ENCODE results near the gene PEAR1.
"Not testable (repeated sequence)": the region's sequence is repeated elsewhere in the genome, so short reads cannot be mapped to it uniquely, and the experiment has no call there.

PEAR1 gene

DNA sequence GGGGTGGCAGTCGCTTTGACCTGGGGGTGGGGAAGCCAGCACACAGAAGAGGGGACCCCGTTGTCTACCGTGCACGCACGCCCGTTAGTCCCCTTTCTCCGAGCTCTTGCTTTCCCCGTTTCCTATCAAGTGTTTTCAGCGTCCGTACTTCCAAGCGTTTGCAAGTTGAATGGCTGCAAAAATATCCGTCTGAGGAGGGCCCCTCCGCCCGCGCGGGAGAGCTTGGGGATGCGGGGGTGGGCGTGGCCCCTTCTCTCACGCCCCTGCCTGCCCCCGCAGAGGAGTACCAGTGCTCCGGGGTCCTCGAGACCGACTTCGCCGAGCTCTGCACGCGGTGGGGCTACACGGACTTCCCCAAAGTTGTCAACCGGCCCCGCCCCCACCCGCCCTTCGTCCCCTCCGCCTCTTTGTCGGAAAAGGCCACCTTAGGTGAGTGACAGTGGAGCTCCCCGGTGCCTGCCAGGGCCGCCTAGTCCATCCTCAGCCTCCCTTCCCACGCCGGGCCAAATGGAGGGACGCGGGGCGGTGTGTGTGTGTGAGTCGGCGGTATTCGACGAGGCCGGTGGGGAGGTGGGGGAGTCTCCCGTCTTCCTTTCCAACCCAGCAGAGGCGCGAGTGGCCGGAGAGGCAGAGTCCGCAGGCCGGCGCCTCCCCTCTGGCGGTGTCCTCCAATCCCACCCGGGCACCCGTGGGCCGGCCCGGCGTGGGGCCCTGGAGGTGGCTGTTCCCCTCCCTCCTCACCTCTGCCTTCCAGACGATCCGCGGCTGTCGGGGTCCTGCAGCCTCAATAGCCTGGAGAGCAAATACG lies 30.4 kb downstream of the PEAR1 start:
- no peak for DNase-seq (ENCODE audit: low read depth)

DNA sequence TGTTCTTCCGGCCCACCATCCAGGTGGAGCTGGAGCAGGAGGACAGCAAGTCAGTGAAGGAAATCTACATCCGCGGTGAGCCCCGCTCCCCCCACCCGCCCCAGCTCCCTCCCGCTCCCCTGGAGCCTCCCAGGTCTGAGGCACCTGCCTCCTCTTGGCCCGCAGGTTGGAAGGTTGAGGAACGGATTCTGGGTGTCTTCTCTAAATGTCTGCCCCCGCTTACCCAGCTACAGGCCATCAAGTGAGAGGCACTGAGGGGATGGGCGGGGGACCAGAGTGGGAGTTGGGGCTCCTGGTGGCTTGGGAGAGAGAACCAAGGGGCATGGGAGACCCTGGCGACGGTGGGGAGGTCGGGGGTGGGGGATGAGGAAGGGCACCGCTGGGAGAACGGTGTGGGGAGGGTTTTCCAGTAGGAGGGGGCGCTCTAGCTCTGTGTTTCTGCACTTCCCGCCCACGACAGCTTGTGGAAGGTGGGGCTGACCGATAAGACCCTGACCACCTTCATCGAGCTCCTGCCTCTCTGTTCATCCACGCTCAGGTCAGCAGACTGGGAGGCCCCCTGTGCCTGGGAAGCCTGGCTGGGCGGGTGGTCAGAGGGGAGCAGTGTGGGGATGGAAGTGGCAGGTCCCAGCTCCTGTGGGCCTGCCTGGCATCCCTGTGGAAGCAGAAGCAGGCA lies 31.1 kb downstream of the PEAR1 start:
- no peak for DNase-seq (ENCODE audit: low read depth)

DNA sequence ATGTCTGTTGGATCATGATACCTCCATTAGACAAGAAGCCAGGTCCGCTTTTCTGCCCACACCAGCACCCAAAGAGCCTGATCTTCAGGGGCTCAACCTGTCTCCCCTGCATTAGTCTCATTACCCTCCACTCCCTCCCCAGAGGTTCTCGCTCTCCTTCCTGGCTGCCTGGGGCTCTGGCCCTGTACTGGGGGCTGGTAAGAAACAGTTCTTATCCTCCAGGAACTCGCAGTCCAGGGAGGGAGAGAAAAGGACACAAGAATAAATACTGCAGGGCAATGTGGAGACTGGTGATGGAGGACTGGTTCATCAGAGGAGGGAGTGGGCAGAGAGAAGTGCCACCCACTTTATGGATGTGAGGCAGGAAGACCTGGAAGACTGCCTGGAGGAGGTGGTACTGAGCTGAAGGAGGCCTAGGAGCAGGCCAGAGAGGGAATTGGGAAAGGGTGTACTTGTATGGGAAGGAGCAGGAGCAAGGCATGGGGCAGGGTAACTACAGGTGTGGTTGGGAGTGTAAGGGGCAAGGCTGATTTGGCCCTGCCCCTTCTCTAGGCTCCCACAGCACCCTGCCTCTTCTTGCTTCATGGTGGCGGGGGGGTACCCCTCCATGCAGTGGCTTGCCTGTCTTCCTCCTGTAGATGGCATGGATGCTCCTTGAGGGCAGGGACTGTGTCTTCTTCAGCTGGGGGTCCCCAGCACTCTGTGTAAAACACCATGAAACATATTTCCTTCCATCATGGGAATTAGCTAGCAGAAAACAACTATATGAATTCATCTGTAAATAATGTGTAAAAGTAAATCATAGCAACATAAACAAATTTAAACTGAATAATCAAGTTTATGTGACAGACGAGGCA lies 31.9 kb downstream of the PEAR1 start:
- DNase-seq (ENCODE audit: low read depth) = no peak

DNA sequence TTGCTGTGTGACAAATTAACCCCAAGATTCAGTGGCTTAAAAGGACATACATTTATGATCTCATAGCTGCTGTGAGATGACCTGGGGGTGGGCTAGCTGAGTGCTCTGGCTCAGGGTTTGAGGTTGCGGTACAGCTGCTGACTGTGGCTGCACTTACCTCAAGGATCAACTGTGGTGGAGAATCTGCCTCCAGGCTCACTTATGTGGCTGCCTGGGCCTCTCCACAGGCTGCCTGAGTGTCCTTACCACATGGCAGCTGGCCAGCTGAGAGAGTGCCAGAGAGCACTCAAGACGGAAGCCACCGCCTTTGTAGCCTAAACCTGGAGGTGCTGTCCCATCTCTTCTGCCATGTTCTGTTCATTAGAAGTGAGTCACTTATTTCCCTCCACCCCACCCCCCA lies 32.7 kb downstream of the PEAR1 start:
- DNase-seq (ENCODE audit: low read depth) = no peak

DNA sequence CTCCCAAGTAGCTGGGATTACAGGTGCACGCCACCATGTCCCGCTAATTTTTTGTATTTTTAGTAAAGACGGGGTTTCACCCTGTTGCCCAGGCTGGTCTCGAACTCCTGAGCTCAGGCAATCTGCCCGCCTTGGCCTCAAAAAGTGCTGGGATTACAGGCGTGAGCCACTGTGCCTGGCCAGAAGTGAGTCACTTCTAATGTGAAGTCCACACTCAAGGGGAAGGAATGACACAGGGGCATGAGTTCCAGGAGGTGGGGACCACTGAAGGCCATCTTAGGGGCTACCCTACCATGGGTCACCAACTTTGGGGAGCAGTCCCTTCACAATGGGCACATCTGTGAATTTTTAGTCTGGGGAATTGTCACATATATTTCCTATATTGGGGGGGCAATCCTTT lies 33.2 kb downstream of the PEAR1 start:
- DNase-seq (ENCODE audit: low read depth) = not testable (repeated sequence)

DNA sequence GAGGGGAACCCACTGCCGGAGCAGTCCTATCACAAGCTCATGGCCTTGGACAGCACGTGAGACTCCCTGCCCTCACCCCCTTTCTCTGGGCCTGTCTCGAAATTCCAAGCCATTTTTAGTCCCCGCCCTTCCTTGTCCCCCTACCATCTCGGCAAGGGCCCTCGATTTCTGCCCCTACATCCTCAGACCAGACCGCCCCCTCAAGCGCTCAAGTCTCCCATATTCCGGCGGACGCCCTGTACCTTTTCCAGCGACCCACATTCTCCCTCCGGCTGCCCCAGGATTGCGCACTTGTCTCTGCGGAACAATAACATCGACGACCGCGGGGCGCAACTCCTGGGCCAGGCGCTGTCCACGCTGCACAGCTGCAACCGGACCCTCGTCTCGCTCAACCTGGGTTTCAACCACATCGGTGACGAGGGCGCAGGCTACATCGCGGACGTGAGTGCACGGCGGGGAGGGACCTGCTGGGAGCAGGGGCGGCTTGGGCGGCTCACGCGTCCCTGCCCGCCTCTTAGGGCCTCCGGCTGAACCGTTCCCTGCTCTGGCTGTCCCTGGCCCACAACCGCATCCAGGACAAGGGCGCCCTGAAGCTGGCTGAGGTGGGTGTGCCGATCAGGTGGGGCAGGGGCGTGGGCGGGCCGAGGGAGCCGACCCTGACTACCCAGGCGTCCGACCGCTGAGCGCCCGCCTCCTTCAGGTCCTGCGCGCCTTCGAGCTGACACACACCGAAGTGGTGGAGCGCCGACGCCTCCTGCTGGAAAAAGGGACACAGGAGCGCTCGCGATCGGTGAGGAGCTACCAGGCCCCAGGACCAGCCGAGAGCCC lies 33.9 kb downstream of the PEAR1 start:
- peak; percentile 53 for DNase-seq (ENCODE audit: low read depth)

DNA sequence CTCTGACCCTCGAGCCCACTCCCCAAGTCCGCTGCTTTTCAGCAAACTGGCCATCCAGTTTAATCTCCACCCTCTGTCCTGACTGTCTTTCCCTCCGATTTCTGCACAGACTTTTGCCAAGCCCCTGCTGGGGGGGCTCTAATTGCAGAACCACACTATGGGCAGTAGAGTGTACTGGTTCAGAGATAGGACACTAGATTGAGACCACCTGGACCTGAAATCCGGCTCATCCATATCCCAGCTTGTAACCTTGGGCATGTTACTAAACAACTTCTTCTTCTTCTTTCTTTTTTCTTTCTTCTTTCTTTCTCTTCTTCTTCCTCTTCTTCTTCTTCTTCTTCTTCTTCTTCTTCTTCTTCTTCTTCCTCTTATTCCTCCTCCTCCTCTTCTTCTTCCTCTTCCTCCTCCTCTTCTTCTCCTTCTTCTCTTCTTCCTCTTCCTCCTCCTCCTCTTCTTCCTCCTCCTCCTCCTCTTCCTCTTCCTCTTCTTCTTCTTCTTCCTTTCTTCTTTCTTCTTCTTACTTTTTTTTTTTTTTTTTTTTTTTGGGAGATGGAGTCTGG lies 34.6 kb downstream of the PEAR1 start:
- DNase-seq (ENCODE audit: low read depth) = no peak

DNA sequence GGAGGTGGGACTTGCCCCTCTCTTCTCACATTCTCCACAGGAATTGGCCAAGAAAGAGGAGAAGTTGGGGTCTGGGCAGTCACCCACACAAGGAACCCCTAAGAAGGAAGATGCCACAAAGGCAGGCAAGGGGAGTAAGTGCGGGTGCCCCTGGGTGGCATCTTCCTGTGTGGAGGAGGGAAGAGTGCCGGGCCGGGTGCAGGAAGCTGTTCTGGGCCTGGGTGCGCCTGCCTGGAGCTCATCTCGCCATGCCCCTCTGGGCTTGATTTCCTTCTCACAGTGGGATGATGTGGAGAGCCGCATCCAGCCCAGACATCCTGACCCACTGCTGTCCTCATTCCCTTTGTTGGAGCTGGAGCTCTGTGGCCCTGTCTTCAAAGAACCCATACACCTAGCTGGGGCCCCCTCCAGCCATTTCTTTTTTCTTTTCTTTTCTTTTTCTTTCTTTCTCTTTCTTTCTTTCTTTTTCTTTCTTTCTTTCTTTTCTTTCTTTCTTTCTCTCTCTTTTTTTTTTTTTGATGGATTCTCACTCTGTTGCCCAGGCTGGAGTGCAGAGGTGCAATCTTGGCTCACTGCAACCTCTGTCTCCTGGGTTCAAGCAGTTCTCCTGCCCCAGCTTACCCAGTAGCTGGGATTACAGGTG lies 36.2 kb downstream of the PEAR1 start:
- DNase-seq (ENCODE audit: low read depth) = no peak

DNA sequence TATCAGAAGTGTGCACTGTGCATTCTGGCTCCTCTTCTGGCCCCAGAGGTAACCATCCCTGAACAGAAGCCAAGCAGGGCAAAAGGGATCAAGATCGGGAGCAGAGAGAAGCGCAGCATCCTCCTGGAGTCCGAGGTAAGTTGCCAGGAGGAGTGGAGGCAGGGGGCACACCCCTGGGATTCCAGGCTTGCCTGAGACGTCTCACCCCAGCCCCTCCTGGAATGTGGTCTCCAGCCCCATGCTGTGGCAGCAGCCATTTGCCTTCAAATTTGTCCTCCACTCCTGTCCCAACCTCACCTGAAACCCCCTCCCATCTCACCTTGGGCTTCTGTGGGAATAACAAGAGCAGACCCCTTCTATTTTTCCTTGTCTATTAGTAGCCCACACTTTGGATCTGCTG lies 37.0 kb downstream of the PEAR1 start:
- no peak for DNase-seq (ENCODE audit: low read depth)

DNA sequence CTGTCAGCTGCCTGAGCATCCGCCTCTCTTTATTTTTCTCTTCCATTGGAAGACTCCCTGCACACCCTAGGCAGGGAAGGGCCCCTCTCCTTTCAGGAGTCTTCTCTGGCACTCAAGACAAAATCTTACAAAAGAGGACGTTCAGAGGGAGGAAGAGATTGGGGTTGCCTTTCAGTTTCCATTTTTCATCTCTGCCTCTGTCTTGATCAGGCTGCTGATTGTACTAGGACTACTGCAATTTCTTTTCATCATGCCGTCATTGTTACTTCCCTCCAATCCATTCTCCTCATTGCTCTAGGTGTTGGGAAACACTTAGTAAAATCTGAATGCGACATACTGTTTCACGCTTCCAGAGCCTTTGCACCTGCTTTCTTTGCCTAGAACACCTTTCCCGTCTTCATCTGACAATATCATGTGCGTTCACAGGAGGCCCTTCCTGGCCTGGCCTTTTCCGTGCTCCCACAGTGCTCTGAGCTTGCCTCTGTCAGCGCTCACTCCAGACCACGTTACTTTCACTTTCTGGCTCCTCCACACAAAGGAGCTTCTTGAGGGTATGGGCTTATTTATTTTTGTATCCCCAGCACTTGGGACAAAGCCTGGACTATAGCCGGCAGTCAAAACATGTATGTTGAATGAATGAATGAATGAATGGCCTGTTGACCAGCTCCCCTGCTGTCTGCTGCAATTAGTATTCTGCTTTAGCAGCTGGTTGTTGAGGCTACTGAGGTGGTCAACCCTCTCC lies 37.9 kb downstream of the PEAR1 start:
- DNase-seq (ENCODE audit: low read depth) = no peak

DNA sequence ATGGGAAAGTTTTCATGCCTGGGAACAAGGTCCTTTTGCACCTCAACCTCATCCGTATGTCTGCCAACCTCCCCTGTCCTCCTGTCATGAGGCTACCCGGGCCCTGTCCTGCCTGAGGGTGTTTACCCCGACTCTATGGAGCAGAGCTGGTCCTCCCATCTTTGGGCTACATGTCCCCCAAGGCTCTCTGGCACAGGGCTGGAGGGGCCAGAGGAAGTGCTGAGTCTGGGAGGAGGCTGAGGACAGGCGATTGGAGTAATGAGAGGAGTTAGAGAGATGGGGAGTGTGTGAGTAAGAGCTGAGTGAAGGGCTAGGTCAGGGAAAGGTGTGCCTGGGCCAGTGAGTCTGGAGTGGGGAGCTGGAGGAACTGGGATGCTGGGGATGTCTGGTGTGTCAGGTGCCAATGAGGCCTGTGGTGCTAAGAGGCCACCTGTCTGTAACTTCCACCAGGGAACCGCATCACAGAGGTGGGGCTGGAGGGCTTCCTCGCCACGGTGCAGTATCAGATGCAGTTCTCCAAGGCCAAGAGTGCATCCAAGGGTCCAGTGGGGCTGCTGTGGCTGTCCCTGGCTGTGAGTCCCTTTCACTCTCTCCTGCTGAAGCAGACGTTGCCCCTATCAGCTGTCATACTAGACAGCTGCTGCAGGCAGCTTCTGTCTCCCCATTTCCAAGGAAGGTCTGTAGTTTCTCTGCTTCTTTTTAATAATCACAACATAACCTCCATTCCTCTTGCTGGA lies 38.6 kb downstream of the PEAR1 start:
- no peak for DNase-seq (ENCODE audit: low read depth)

DNA sequence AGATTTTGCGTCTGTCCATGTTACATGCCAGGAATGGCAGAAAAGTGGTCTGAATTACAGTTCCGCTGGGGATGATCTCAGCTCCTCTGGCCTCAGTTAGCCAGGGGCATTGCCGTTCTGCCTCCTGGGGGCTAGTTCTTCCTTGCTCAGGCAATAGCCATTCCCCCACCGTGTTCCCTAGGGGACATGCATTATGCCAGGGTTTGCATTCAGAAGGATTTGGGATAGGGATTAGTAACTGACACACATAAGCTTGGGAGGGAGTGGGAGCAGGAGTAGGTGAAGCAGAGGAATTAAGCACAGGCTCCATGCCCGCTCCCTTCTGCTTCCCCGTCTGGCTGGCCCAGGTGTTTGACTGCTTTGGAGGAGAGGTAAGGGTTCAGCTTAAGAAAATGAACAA lies 39.6 kb downstream of the PEAR1 start:
- no peak for DNase-seq (ENCODE audit: low read depth)

DNA sequence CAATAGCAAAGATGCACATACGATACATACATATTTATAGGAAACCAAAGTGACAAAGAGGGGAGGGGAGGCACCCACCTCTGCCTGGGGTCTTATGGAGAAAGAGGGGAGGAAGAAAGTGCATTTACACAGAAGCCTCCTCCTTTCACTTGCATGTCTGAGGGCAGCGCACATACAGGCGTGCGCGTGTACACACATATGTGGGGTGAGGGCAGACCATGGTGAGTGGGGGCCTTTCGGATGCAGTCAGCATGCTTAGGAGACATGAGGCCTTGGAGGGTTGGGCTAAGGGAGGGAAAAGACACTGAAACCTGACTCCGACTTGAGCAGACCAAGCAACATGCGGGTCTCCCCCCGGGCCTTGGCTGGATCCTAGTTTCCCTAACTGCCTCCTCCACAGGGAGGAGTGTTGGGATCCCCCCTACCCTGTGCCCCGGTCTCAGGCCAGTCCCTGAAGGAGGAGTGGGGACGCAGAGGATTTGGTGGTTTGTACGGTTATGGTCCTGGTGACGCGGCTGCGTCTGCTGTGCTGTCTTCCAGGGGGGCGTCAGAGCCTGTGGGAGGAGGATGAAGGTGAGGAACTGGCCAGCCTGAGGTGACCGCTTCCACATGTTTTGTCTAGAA lies 42.1 kb downstream of the PEAR1 start:
- no peak for DNase-seq (ENCODE audit: low read depth)

DNA sequence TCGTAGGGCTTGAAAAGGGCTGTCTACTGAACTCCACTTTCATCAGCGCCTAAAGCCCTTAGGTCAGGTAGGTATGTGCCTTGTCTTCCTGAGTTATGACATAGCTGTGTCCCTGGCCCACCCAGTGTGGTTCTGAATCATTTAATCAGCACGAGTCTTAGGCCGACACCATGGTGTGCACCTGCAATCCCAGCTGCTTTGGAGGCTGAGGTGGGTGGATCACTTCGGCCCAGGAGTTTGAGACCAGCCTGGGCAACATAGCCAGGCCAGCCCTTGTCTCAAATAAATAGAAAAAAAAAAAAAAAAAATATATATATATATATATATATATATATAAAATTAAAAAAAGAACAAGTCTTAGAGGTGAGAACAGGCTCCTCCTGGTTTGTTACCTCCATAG lies 42.7 kb downstream of the PEAR1 start:
- no peak for DNase-seq (ENCODE audit: low read depth)

DNA sequence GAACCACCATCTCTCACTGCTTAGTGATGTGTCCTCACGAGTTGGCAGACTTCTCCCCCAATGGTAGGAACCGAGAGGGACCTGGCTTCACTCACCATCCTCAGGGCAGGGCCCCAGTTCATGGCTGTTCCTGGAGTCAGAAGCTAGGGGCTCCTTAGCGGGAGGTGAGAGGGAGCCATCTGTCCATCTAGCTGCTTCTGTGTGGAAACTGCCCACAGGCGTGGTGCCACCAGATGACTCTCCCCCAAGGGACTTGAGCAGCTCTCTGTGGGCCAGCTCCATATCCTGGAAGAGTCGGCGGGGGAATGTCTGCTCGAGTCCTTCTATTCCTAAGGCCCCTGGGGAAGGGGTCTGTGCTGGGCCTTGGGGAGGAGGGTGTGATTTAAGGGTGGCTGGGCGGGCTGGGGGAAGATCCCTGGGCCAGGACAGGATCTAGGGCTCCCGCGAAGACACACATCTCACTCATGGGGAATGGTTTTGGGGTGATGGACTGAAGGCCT lies 43.3 kb downstream of the PEAR1 start:
- no peak for DNase-seq (ENCODE audit: low read depth)

DNA sequence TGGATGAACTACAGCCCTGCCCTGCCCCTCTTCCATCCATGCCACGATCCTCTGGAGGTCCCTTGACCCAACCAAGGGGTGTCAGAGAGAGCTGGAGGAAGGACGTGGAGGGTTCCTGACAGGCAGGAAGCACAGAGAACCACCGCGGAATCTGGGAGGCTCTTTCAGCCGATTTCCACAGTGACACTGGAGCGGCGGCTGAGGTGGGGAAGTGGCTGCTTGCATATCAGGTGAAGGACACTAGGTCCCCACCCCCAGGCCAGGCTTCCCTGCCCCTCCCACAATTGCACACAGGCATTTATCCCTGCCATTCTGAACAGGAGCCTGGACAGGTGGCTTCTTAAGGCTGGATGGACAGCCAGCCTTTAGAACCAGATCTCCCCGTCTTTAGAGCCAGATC lies 44.4 kb downstream of the PEAR1 start:
- no peak for DNase-seq (ENCODE audit: low read depth)

DNA sequence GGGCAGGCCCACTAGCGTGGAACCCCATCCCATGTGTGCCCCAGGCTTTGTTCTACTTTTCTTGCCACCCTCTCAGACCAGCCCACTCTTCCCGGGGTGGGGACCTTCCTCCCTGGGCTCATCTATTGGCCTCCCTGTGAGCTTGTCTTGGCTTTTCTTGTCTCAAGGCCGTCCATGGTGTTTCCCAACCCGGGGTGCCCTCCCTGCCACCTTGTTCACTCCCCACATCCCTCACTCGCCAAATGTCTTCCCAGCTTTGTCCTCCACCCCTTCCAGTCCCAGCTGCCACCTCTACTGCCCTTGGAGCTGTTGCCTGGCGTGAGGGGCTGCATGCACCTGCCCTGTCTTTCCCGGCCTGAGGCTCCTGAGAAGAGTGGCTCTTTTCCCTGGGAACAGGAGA lies 45.3 kb downstream of the PEAR1 start:
- no peak for DNase-seq (ENCODE audit: low read depth)

DNA sequence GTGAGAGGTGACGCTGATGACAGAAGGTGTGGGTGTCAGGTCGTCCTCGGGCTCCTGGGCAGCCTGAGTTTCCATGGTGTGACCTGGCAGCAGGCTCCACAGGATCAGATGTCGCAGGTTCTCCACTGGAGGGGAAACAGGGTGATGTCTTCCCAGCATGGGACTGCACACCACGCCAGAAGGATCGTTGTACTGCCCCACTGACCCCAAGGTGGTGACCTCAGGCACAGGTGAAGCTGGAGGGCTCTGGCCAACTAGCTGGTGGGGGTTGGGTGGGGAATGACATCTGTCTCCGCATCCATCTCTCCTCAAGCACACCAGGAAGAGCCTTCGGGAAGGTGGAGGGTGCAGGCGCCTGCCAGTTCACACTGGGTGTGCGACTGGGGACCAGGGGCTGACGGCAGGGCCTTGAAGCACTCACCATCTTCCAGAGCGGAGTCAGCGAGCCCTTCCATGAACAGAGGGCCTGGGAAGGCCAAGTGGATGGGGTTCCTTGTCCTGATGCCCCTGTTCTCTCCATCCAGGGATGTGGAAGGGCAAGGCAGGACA lies 46.3 kb downstream of the PEAR1 start:
- DNase-seq (ENCODE audit: low read depth) = no peak

DNA sequence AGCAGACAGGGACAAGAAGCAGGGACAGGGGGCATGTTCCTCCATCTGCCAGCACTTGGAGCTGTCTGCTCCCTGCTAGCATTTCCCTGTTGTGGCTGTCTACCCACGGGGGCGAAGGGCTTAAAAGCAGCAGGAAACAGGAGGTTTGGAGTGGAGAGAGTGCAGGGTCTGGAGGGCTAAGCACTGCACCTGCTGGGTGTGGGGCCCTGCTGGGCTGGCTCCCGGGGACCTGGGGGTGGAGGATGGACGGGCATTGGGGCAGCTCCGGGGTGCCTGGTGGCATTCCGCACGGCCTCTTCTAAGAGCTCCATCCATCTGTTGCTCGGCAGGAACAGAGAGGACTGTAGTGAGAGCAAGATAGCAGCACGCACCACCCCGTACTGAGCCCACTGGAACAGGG lies 48.2 kb downstream of the PEAR1 start:
- DNase-seq (ENCODE audit: low read depth) = no peak
